Stomach smooth muscle (tissue), 2 donors: ENCODE measurements around the gene B4GALT6.

ENCODE experiments used
- H3K27ac ChIP-seq: one replicate; pipeline ENCODE4 v1.7.0; 2013; ENCODE audit warnings: mild to moderate bottlenecking, low read length, inconsistent platforms
- H3K27me3 ChIP-seq, 2 donors: one replicate each; pipeline ENCODE4 v1.7.0; 2013; ENCODE audit warnings: low read length in 2 of 2; ENCODE audit not compliant: insufficient read depth in 2 of 2, control insufficient read depth in 1 of 2
- H3K36me3 ChIP-seq, 2 donors: one replicate each; pipeline ENCODE4 v1.7.0; 2013; ENCODE audit warnings: low read length in 2 of 2; ENCODE audit not compliant: control insufficient read depth in 2 of 2, insufficient read depth in 2 of 2
- H3K4me1 ChIP-seq: one replicate; pipeline ENCODE4 v1.7.0; 2013; ENCODE audit warnings: low read length; ENCODE audit not compliant: control insufficient read depth, insufficient read depth
- H3K4me3 ChIP-seq, 2 donors: one replicate each; pipeline ENCODE4 v1.7.0; 2013; ENCODE audit warnings: low read length in 2 of 2
- H3K9ac ChIP-seq, 2 donors: one replicate each; pipeline ENCODE4 v1.7.0; 2013; ENCODE audit warnings: low read length in 2 of 2, mild to moderate bottlenecking in 1 of 2
- H3K9me3 ChIP-seq, 2 donors: one replicate each; pipeline ENCODE4 v1.7.0; 2013; ENCODE audit warnings: low read length in 2 of 2; ENCODE audit not compliant: control insufficient read depth in 2 of 2
- donor health status: healthy.
- donor health status: Pancreatic carcinoma.

Gene B4GALT6

GRCh38 chr18:31660763-31661162 lies 23.6 kb downstream of the B4GALT6 start:
- H3K27me3 ChIP-seq: no peaks in the 10 kb centered on the region
- no peaks in the 10 kb centered on the region for H3K9me3 ChIP-seq
- H3K9ac ChIP-seq: no peak overlapping the region
- no peak overlapping the region for H3K27ac ChIP-seq
- H3K4me1 ChIP-seq: no peaks in the 10 kb centered on the region
- no peak overlapping the region for H3K4me3 ChIP-seq
- no peaks in the 10 kb centered on the region for H3K36me3 ChIP-seq

- Histone ChIP-seq H3K36me3 (no peaks in the 10 kb centered on the region), H3K27me3 (no peaks in the 10 kb centered on the region), H3K9me3 (no peaks in the 10 kb centered on the region), H3K4me1 (no peaks in the 10 kb centered on the region), H3K27ac (no peak overlapping the region), H3K4me3 (no peak overlapping the region), H3K9ac (no peak overlapping the region)
Observed at GRCh38 chr18:31659576-31660177, 24.7 kb downstream of the B4GALT6 start.

GRCh38 chr18:31658670-31659575 lies 25.5 kb downstream of the B4GALT6 start:
- H3K4me3 ChIP-seq: no peak overlapping the region
- H3K9me3 ChIP-seq: no peaks in the 10 kb centered on the region
- no peaks in the 10 kb centered on the region for H3K27me3 ChIP-seq
- no peaks in the 10 kb centered on the region for H3K36me3 ChIP-seq
- no peak overlapping the region for H3K9ac ChIP-seq
- no peak overlapping the region for H3K27ac ChIP-seq
- H3K4me1 ChIP-seq: no peaks in the 10 kb centered on the region

- Histone ChIP-seq H3K27ac (no peak overlapping the region), H3K27me3 (no peaks in the 10 kb centered on the region), H3K9ac (no peak overlapping the region), H3K4me3 (no peak overlapping the region), H3K36me3 (no peaks in the 10 kb centered on the region), H3K9me3 (no peaks in the 10 kb centered on the region), H3K4me1 (no peaks in the 10 kb centered on the region)
Observed at GRCh38 chr18:31657823-31658669, 26.3 kb downstream of the B4GALT6 start.

- Histone ChIP-seq H3K4me1 (no peaks in the 10 kb centered on the region), H3K9me3 (no peaks in the 10 kb centered on the region), H3K36me3 (no peaks in the 10 kb centered on the region), H3K9ac (no peak overlapping the region), H3K4me3 (no peak overlapping the region), H3K27me3 (no peaks in the 10 kb centered on the region), H3K27ac (no peak overlapping the region)
Observed at GRCh38 chr18:31656754-31657153, 27.6 kb downstream of the B4GALT6 start.

GRCh38 chr18:31655354-31655753 lies 29.0 kb downstream of the B4GALT6 start:
- H3K27ac ChIP-seq: no peak overlapping the region
- no peaks in the 10 kb centered on the region for H3K27me3 ChIP-seq
- H3K9ac ChIP-seq: no peak overlapping the region
- H3K4me1 ChIP-seq: no peaks in the 10 kb centered on the region
- no peak overlapping the region for H3K4me3 ChIP-seq
- H3K36me3 ChIP-seq: no peaks in the 10 kb centered on the region
- H3K9me3 ChIP-seq: no peaks in the 10 kb centered on the region

- H3K27ac ChIP-seq: no peak overlapping the region
- no peaks in the 10 kb centered on the region for H3K4me1 ChIP-seq
- H3K36me3 ChIP-seq: no peaks in the 10 kb centered on the region
- H3K9ac ChIP-seq: no peak overlapping the region
- H3K4me3 ChIP-seq: no peak overlapping the region
- no peaks in the 10 kb centered on the region for H3K9me3 ChIP-seq
- no peaks in the 10 kb centered on the region for H3K27me3 ChIP-seq
Observed at GRCh38 chr18:31652877-31653276, 31.5 kb downstream of the B4GALT6 start.

GRCh38 chr18:31652357-31652756 lies 32.0 kb downstream of the B4GALT6 start:
- Histone ChIP-seq H3K4me1 (no peaks in the 10 kb centered on the region), H3K9me3 (no peaks in the 10 kb centered on the region), H3K27me3 (no peaks in the 10 kb centered on the region), H3K27ac (no peak overlapping the region), H3K36me3 (no peaks in the 10 kb centered on the region), H3K9ac (no peak overlapping the region), H3K4me3 (no peak overlapping the region)

- H3K36me3 ChIP-seq: no peaks in the 10 kb centered on the region
- no peaks in the 10 kb centered on the region for H3K27me3 ChIP-seq
- no peak overlapping the region for H3K4me3 ChIP-seq
Observed at GRCh38 chr18:31651369-31651768, 33.0 kb downstream of the B4GALT6 start.

GRCh38 chr18:31649978-31650719 lies 34.2 kb downstream of the B4GALT6 start:
- Histone ChIP-seq H3K9me3 (no peaks in the 10 kb centered on the region), H3K36me3 (no peaks in the 10 kb centered on the region), H3K27ac (no peak overlapping the region), H3K9ac (no peak overlapping the region), H3K27me3 (no peaks in the 10 kb centered on the region), H3K4me3 (no peak overlapping the region), H3K4me1 (no peaks in the 10 kb centered on the region)

More at GRCh38 chr18:31651369-31651768, 33.0 kb downstream of the B4GALT6 start:
- Histone ChIP-seq H3K4me1 (no peaks in the 10 kb centered on the region), H3K9me3 (no peaks in the 10 kb centered on the region), H3K27ac (no peak overlapping the region), H3K9ac (no peak overlapping the region)
